Measurements from ENCODE around the gene DDT.
"Not testable (repeated sequence)": the region's sequence is repeated elsewhere in the genome, so short reads cannot be mapped to it uniquely, and the experiment has no call there.

DNA sequence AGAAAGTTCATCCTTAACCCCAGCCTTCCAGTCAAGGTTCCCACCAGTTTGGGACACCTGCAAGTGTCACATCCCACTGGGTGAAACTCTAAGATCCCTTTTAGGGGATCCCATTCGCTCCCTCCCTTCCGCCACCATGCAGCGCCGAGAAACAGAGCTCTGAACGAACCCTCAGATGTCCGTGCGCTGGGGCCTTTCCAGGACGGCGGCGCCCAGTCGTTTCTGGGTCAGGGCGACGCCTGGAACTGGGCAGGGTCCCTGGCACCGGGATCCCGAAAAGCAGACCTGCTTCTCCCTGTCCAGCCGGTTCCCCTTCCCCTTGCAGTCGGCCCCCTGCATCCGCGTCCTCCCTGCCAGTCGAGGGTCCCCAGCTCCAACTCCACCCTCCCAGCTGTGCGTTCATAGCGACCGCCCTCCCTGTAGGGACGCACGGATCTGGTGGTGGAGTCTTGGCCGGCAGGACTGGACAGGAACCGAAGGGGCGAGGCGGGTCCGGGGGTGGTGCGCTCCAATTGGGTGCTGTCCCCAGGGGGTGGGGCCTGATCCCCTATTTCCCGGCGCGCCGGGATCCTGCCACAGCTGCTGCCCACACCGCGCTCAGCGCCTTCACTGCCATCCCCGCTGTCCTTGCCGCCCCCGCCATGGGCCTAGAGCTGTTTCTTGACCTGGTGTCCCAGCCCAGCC lies 5.5 kb upstream of the DDT start, which contains the start of gene GSTT2:
- TF ChIP-seq, protein P1, sequence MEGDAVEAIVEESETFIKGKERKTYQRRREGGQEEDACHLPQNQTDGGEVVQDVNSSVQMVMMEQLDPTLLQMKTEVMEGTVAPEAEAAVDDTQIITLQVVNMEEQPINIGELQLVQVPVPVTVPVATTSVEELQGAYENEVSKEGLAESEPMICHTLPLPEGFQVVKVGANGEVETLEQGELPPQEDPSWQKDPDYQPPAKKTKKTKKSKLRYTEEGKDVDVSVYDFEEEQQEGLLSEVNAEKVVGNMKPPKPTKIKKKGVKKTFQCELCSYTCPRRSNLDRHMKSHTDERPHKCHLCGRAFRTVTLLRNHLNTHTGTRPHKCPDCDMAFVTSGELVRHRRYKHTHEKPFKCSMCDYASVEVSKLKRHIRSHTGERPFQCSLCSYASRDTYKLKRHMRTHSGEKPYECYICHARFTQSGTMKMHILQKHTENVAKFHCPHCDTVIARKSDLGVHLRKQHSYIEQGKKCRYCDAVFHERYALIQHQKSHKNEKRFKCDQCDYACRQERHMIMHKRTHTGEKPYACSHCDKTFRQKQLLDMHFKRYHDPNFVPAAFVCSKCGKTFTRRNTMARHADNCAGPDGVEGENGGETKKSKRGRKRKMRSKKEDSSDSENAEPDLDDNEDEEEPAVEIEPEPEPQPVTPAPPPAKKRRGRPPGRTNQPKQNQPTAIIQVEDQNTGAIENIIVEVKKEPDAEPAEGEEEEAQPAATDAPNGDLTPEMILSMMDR (IDR thresholded peaks at IDR 0.05) = not testable (repeated sequence)
- TF ChIP-seq POLR2A (IDR thresholded peaks at IDR 0.05) = not testable (repeated sequence)
